KMS-11 (cell line): ENCODE measurements around the gene MFSD12.

ENCODE experiments used
- H2AFZ ChIP-seq: fragments of 200-600 bp; sonication (generic); 2 replicates; pipeline ENCODE4 v1.6.1; 2016; ENCODE audit warnings: antibody characterized with exemption, mixed run types, low read depth
- H3K27ac ChIP-seq: fragments of 200-600 bp; sonication (generic); 2 replicates; pipeline ENCODE4 v1.6.1; 2016; ENCODE audit warnings: mild to moderate bottlenecking, mixed run types
- H3K27me3 ChIP-seq: fragments of 200-600 bp; sonication (generic); 2 replicates; pipeline ENCODE4 v1.6.1; 2017; ENCODE audit warnings: mild to moderate bottlenecking, low read depth, mixed run types, moderate library complexity; ENCODE audit not compliant: insufficient read depth
- H3K36me3 ChIP-seq: fragments of 200-600 bp; sonication (generic); 2 replicates; pipeline ENCODE4 v1.6.1; 2017; ENCODE audit warnings: mild to moderate bottlenecking, mixed run types; ENCODE audit not compliant: insufficient read depth
- H3K4me1 ChIP-seq: fragments of 200-600 bp; sonication (generic); 2 replicates; pipeline ENCODE4 v1.6.1; 2016; ENCODE audit warnings: mild to moderate bottlenecking, low read depth, mixed run types; ENCODE audit not compliant: poor library complexity, severe bottlenecking
- H3K4me2 ChIP-seq: fragments of 200-600 bp; sonication (generic); 2 replicates; pipeline ENCODE4 v1.7.0; 2016; ENCODE audit warnings: mild to moderate bottlenecking, mixed run types
- H3K4me3 ChIP-seq: fragments of 200-600 bp; sonication (generic); IDR thresholded peaks from 2 replicates; pipeline ENCODE4 v1.6.1; 2017; ENCODE audit warnings: low read depth, low read length, mixed read lengths; ENCODE audit not compliant: insufficient read depth
- H3K79me2 ChIP-seq: fragments of 200-600 bp; sonication (generic); 2 replicates; pipeline ENCODE4 v1.6.1; 2016; ENCODE audit warnings: low read depth, mixed run types; ENCODE audit not compliant: insufficient read depth
- H3K9ac ChIP-seq: fragments of 200-600 bp; sonication (generic); 2 replicates; pipeline ENCODE4 v1.6.1; 2016; ENCODE audit warnings: mild to moderate bottlenecking, mixed run types
- H4K20me1 ChIP-seq: fragments of 200-600 bp; sonication (generic); 2 replicates; pipeline ENCODE4 v1.6.1; 2016; ENCODE audit warnings: mild to moderate bottlenecking, mixed run types; ENCODE audit not compliant: insufficient read depth
- CTCF ChIP-seq: fragments of 200-600 bp; sonication (generic); conservative IDR thresholded peaks from 2 replicates; pipeline ENCODE4 v1.6.1; 2017; ENCODE audit warnings: low read depth, mild to moderate bottlenecking, antibody characterized with exemption, low read length, moderate library complexity, mixed read lengths

The MFSD12 gene

GRCh38 chr19:3557461-3558248, at the start of gene MFSD12:
MFSD12 (minus strand) TSS chr19:3557586; CDS start chr19:3557403, 183 bp downstream.
- H4K20me1 ChIP-seq = no peaks in the 10 kb centered on the region
- no peak within 1 kb of the TSS; the same call in 1 of the 2 replicates for H3K27ac ChIP-seq
- H3K4me3 ChIP-seq = no peak within 1 kb of the TSS
- peaks cover 22% of the 10 kb centered on the region for H3K79me2 ChIP-seq
- H3K4me2 ChIP-seq = peak within 1 kb of the TSS; percentile 97
- no peaks in the 10 kb centered on the region for H3K27me3 ChIP-seq
- TF ChIP-seq CTCF = no peak
- H3K4me1 ChIP-seq = peaks cover 7% of the 10 kb centered on the region
- peak within 1 kb of the TSS; percentile 100 for H2AFZ ChIP-seq
- H3K36me3 ChIP-seq = no peaks in the 10 kb centered on the region
- H3K9ac ChIP-seq = peak within 1 kb of the TSS; percentile 46

- no peak within 1 kb of the TSS for H3K27ac ChIP-seq
- no peak within 1 kb of the TSS; the same call in 1 of the 2 replicates for H3K9ac ChIP-seq
- peak within 1 kb of the TSS; percentile 42; the same call in 1 of the 2 replicates for H3K4me2 ChIP-seq
- TF ChIP-seq CTCF = no peak
- no peak within 1 kb of the TSS for H3K4me3 ChIP-seq
- no peaks in the 10 kb centered on the region for H3K79me2 ChIP-seq
- H3K36me3 ChIP-seq = no peaks in the 10 kb centered on the region
- peak within 1 kb of the TSS; percentile 57; the same call in 1 of the 2 replicates for H2AFZ ChIP-seq
- no peaks in the 10 kb centered on the region; the same call in 1 of the 2 replicates for H3K27me3 ChIP-seq
- H4K20me1 ChIP-seq = no peaks in the 10 kb centered on the region
- H3K4me1 ChIP-seq = peaks cover 5% of the 10 kb centered on the region
These were observed 49.4 kb upstream of the MFSD12 start, which contains the start of gene TBXA2R for GRCh38 chr19:3606690-3607289. TBXA2R (minus strand) TSS chr19:3606875; CDS start chr19:3600634, 6,241 bp downstream.

GRCh38 chr19:3606174-3606689, 48.8 kb upstream of the MFSD12 start:
- TF ChIP-seq CTCF = no peak
- H3K4me2 ChIP-seq = peak overlapping the region; percentile 42; the same call in 1 of the 2 replicates
- H3K27ac ChIP-seq = no peak overlapping the region
- peaks cover 5% of the 10 kb centered on the region for H3K4me1 ChIP-seq
- no peaks in the 10 kb centered on the region for H3K79me2 ChIP-seq
- H3K9ac ChIP-seq = no peak overlapping the region; the same call in 1 of the 2 replicates
- H2AFZ ChIP-seq = peak overlapping the region; percentile 57; the same call in 1 of the 2 replicates
- H3K27me3 ChIP-seq = no peaks in the 10 kb centered on the region; the same call in 1 of the 2 replicates
- no peaks in the 10 kb centered on the region for H3K36me3 ChIP-seq
- H4K20me1 ChIP-seq = no peaks in the 10 kb centered on the region
- no peak overlapping the region for H3K4me3 ChIP-seq

GRCh38 chr19:3605770-3606169, 48.4 kb upstream of the MFSD12 start:
- Histone ChIP-seq H4K20me1 (no peaks in the 10 kb centered on the region), H3K36me3 (no peaks in the 10 kb centered on the region), H3K4me1 (peaks cover 5% of the 10 kb centered on the region), H3K9ac (no peak overlapping the region), H3K4me3 (no peak overlapping the region), H3K27ac (no peak overlapping the region), H3K4me2 (peak overlapping the region; percentile 42; the same call in 1 of the 2 replicates), H2AFZ (peak overlapping the region; percentile 57; the same call in 1 of the 2 replicates), H3K27me3 (no peaks in the 10 kb centered on the region; the same call in 1 of the 2 replicates), H3K79me2 (no peaks in the 10 kb centered on the region)
- TF ChIP-seq CTCF = no peak
